ENCODE data around the gene SLC16A11. TPM values are rescaled to one million over a fixed set of nuclear protein-coding genes. Genes with fewer than 3 reads are reported as not detected.
A peak's percentile ranks its signal among the peaks of the same experiment; 100 is the strongest.

Gene SLC16A11
- total and polyA plus RNA-seq, 9 of the 15 experiments (the other 6 are each of a cell fraction or from before 2014, with no cell fraction given) = not detected

GRCh38 chr17:7019367-7019766, 24.5 kb downstream of the SLC16A11 start (continued):
- TF ChIP-seq, protein P1, sequence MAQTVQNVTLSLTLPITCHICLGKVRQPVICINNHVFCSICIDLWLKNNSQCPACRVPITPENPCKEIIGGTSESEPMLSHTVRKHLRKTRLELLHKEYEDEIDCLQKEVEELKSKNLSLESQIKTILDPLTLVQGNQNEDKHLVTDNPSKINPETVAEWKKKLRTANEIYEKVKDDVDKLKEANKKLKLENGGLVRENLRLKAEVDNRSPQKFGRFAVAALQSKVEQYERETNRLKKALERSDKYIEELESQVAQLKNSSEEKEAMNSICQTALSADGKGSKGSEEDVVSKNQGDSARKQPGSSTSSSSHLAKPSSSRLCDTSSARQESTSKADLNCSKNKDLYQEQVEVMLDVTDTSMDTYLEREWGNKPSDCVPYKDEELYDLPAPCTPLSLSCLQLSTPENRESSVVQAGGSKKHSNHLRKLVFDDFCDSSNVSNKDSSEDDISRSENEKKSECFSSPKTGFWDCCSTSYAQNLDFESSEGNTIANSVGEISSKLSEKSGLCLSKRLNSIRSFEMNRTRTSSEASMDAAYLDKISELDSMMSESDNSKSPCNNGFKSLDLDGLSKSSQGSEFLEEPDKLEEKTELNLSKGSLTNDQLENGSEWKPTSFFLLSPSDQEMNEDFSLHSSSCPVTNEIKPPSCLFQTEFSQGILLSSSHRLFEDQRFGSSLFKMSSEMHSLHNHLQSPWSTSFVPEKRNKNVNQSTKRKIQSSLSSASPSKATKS (CRISPR knock-in tag; IDR thresholded peaks at IDR 0.05) = no peak

DNA sequence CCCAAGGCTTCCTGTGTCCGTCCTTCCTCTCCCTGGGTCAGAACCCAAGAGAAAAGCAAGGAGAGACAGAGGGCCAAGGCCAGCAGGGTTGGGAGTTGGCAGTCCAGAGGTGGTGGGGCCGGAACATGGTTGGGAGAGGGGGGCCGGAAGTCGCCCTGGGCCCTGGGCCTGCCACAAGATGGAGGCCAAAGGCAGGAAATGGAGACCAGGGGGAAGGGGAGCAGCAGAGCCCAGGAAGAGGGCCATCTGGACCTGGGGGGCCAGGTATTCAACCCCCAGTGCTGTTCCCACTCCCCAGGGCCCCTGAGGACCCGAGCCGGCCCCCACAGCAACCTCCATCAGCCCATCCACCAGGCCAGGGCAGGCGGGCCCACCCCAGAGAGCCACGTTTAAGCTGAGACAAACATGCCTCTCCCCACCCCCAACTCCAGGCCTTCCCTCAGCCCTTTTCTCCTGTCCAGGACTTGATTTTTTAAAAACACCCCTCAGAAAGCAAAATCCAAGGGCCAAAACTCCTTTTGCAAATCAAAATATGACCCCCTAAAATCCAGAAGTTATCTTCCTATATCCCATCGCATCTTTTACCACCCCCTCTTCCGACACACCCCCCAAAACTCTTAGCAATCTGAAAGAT, 25.4 kb downstream of the SLC16A11 start:
- intact Hi-C loops (cut with micrococcal nuclease) (no loop called here), in situ Hi-C loops (cut with MboI) (no loop called here)
- ATAC-seq (no peak), FAIRE-seq (no peak), DNase-seq (ENCODE audit: extremely low read depth in 1 of 4, low spot score in 3 of 4) (no peak)
- Histone ChIP-seq H3K79me2 (ENCODE audit: control insufficient read depth, insufficient read depth, low read length) (peaks cover 13% of the 10 kb centered on the region), H3K4me3 (no peak overlapping the region), H3K27ac (ENCODE audit: extremely low read depth, low read depth, low read length) (peak overlapping the region; percentile 96), H3K9me3 (replicated peaks; ENCODE audit: control insufficient read depth, insufficient read depth, low read depth, low read length) (no peaks in the 10 kb centered on the region), H3K4me2 (ENCODE audit: insufficient read depth, low read length) (no peak overlapping the region), H3K4me1 (replicated peaks in 1 of 2; ENCODE audit: control insufficient read depth in 2 of 2, insufficient read depth in 2 of 2, low read length in 2 of 2) (peaks cover 46 to 72% of the 10 kb centered on the region in 2 experiments), H3K9ac (ENCODE audit: insufficient read depth in 1 of 2, low read depth in 2 of 2, low read length in 2 of 2) (peak overlapping the region; percentile 25 to 71; a peak in 3 of 4 replicates), H3K36me3 (ENCODE audit: control insufficient read depth, insufficient read depth, low read length) (no peaks in the 10 kb centered on the region), H4K20me1 (replicated peaks; ENCODE audit: control insufficient read depth, insufficient read depth, low read length) (no peaks in the 10 kb centered on the region), H3K9me1 (ENCODE audit: control insufficient read depth, insufficient read depth, low read length) (no peaks in the 10 kb centered on the region), H2AFZ (ENCODE audit: low read depth, low read length) (peak overlapping the region; percentile 63), H3K27me3 (ENCODE audit: control insufficient read depth in 2 of 2, insufficient read depth in 2 of 2, low read length in 2 of 2) (no peaks in the 10 kb centered on the region)
- no TSS peak for BruUV-seq (replicated peaks)
- ChIA-PET CTCF (ENCODE audit: low intra/inter-chr PET ratio) (no interaction called here), POLR2A (interaction anchor here (0.7 kb wide), 1 partner anchor 14 kb away, joined by 3 read pairs; no protein-coding TSS in a partner anchor)
- TF ChIP-seq DMBX1 (CRISPR knock-in tag; IDR thresholded peaks at IDR 0.05; ENCODE audit: borderline replicate concordance) (peak; percentile 65; the same call in 1 of the 2 replicates), KAT7 (CRISPR knock-in tag; IDR thresholded peaks at IDR 0.05; ENCODE audit: borderline replicate concordance) (no peak), ZFX (CRISPR knock-in tag; IDR thresholded peaks at IDR 0.05) (0 out of 2 replicates have a peak, but pooled peaks have one; percentile 1), YY1 (IDR thresholded peaks at IDR 0.05; ENCODE audit: borderline replicate concordance in 1 of 3, control insufficient read depth in 1 of 3, extremely low read depth in 1 of 3, insufficient read depth in 3 of 3, insufficient read length in 1 of 3, insufficient replicate concordance in 2 of 3, low read depth in 1 of 3, low read length in 2 of 3) (peak in 2 of 3 experiments; percentile 33 to 75), SRSF9 (IDR thresholded peaks at IDR 0.05; ENCODE audit: borderline replicate concordance, low read depth, low read length) (no peak), POLR2G (IDR thresholded peaks at IDR 0.05; ENCODE audit: low read depth, low read length) (peak; percentile 35; the same call in 1 of the 2 replicates), HNRNPK (IDR thresholded peaks at IDR 0.05; ENCODE audit: low read depth, low read length, poor library complexity, severe bottlenecking) (no peak), ERF (CRISPR knock-in tag; IDR thresholded peaks at IDR 0.05) (0 out of 2 replicates have a peak, but pooled peaks have one; percentile 24), RBFOX2 (IDR thresholded peaks at IDR 0.05; ENCODE audit: low read depth, low read length) (peak; percentile 45; the same call in 1 of the 2 replicates), ZNF280A (IDR thresholded peaks at IDR 0.05; ENCODE audit: low read depth, partially characterized antibody) (no peak), MAFG (tag; conservative IDR thresholded peaks at IDR 0.05) (no peak), MAZ (CRISPR knock-in tag; conservative IDR thresholded peaks at IDR 0.05 in 1 of 2, IDR thresholded peaks at IDR 0.05 in 1 of 2) (0 out of 4 replicates have a peak, but pooled peaks of 1 of the 2 experiments have one; percentile 31)
- 77% methylated on average over 5 of the region's 10 CpGs for WGBS (ENCODE audit: insufficient coverage, low coverage, missing lambda C conversion rate)
